Measurements from ENCODE around the gene HLF. TPM values are rescaled to one million over a fixed set of nuclear protein-coding genes. Genes with fewer than 3 reads are reported as not detected.
A peak's percentile ranks its signal among the peaks of the same experiment; 100 is the strongest.

Gene HLF
- total RNA-seq, 1 experiment from 2014 or later: 1.3 TPM

- intact Hi-C loops (cut with micrococcal nuclease; ENCODE audit: unreplicated experiment): loop anchor here (5.0 to 10.0 kb wide), 2 partner anchors 48 to 381 kb away; partner anchors contain the start of gene TOM1L1
- H3K27me3 Mint-ChIP-seq (ENCODE audit: unreplicated experiment): no peaks in the 10 kb centered on the region
- DNase-seq: no peak
Observed at GRCh38 chr17:55285340-55286301, 20.9 kb downstream of the HLF start.

DNA sequence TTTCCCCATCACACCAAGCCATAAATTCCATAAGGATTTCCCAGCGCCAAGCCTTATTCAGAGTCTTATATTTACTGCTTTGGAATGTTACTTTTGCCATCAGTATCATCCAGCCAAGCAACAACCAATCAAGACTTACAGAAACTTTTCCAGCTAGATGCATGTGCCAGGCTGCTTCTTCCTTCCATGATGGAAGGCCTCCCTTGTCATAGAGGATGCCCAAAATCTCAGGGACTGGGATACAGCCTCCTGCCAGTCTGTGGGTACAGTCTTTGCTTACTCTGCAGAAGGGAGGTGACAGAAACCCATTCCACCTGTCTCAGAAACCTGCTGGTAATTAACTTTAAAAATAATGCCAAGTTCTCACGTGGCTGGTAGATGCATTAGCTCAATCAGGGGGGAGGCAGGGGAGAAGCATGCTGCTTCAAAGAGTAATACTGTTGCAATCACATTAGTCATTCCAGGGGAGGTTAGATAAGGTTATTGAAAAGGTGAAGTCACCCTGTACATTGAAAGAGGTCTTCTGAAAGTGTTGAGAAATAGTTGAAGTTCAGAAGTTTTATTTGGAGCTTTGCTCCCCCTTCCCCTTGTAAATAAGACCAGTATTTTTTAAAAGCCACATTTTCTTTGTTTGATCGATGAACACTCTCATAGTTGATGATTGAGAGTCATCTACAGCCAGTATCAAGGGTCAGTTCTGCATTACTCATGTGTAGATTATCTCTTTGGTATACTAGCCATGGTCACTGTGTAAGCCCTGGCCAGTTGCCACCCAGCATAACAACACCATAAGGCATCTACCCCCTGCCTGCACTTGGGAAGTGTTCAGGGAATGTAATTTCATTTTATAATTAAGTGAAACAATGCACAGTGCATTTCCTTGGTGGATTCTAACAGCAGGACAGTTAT is 22.2 kb downstream of the HLF start:
- BruUV-seq (replicated peaks): no TSS peak
- TF ChIP-seq CTCF (IDR thresholded peaks at IDR 0.05; ENCODE audit: unreplicated experiment): no peak
- Mint-ChIP-seq H3K4me3 (ENCODE audit: low read depth, unreplicated experiment) (peak overlapping the region; percentile 21), H3K36me3 (ENCODE audit: insufficient read depth, unreplicated experiment) (peaks cover 6% of the 10 kb centered on the region), H3K27ac (ENCODE audit: unreplicated experiment) (peak overlapping the region; percentile 71), H3K4me1 (ENCODE audit: low read depth, unreplicated experiment) (peaks cover 46% of the 10 kb centered on the region), H3K27me3 (ENCODE audit: unreplicated experiment) (no peaks in the 10 kb centered on the region), H3K9me3 (ENCODE audit: low read depth, unreplicated experiment) (no peaks in the 10 kb centered on the region)
- DNase-seq: peak; percentile 58
- CTCF ChIA-PET: no interaction called here
- intact Hi-C loops (cut with micrococcal nuclease; ENCODE audit: unreplicated experiment): loop anchor here (5.0 to 10.0 kb wide), 2 partner anchors 50 to 382 kb away; partner anchors contain the start of gene TOM1L1

More at GRCh38 chr17:55285340-55286301, 20.9 kb downstream of the HLF start:
- Mint-ChIP-seq H3K4me3 (ENCODE audit: low read depth, unreplicated experiment) (no peak overlapping the region), H3K36me3 (ENCODE audit: insufficient read depth, unreplicated experiment) (peaks cover 6% of the 10 kb centered on the region), H3K27ac (ENCODE audit: unreplicated experiment) (peak overlapping the region; percentile 71), H3K4me1 (ENCODE audit: low read depth, unreplicated experiment) (peaks cover 46% of the 10 kb centered on the region), H3K9me3 (ENCODE audit: low read depth, unreplicated experiment) (no peaks in the 10 kb centered on the region)
- TF ChIP-seq CTCF (IDR thresholded peaks at IDR 0.05; ENCODE audit: unreplicated experiment): no peak
- CTCF ChIA-PET: interaction anchor here (0.8 kb wide), 1 partner anchor 12 kb away, joined by 3 read pairs; no protein-coding TSS in a partner anchor
- BruUV-seq (replicated peaks): no TSS peak

GRCh38 chr17:55288356-55289105 is 23.8 kb downstream of the HLF start:
- DNase-seq: no peak
- H3K4me1 Mint-ChIP-seq (ENCODE audit: low read depth, unreplicated experiment): peaks cover 41% of the 10 kb centered on the region
- BruUV-seq (replicated peaks): no TSS peak

More at GRCh38 chr17:55288356-55289105, 23.8 kb downstream of the HLF start:
- CTCF ChIA-PET: no interaction called here
- Mint-ChIP-seq H3K27me3 (ENCODE audit: unreplicated experiment) (no peaks in the 10 kb centered on the region), H3K36me3 (ENCODE audit: insufficient read depth, unreplicated experiment) (peaks cover 6% of the 10 kb centered on the region), H3K27ac (ENCODE audit: unreplicated experiment) (no peak overlapping the region), H3K9me3 (ENCODE audit: low read depth, unreplicated experiment) (no peaks in the 10 kb centered on the region), H3K4me3 (ENCODE audit: low read depth, unreplicated experiment) (no peak overlapping the region)
- no peak for TF ChIP-seq CTCF (IDR thresholded peaks at IDR 0.05; ENCODE audit: unreplicated experiment)
- intact Hi-C loops (cut with micrococcal nuclease; ENCODE audit: unreplicated experiment): loop anchor here (5.0 to 10.0 kb wide), 2 partner anchors 51 to 384 kb away; partner anchors contain the start of gene TOM1L1
